ENCODE measurements around the gene PDE4D. TPM values are rescaled to one million over a fixed set of nuclear protein-coding genes. Genes with fewer than 3 reads are reported as not detected.

The PDE4D gene
- total RNA-seq, 2 experiments from 2014 or later, result 40.5 to 41.2 TPM

GRCh38 chr5:58925627-58926540 is 967.6 kb downstream of the PDE4D start:
- CTCF ChIA-PET, result interaction anchor here (1.1 to 1.5 kb wide), 3 partner anchors 34 to 248 kb away, joined by 4 to 5 read pairs (median 4); no protein-coding TSS in a partner anchor
- DNase-seq, result peak; percentile 43
- peaks cover 2% of the 10 kb centered on the region for H3K27me3 Mint-ChIP-seq (ENCODE audit: low read depth)
- H3K36me3 Mint-ChIP-seq (ENCODE audit: low read depth), result no peaks in the 10 kb centered on the region
- peaks cover 39% of the 10 kb centered on the region for H3K4me1 Mint-ChIP-seq (ENCODE audit: low read depth)
- H3K9me3 Mint-ChIP-seq, result no peaks in the 10 kb centered on the region
- peak overlapping the region; percentile 84 for H3K27ac Mint-ChIP-seq
- intact Hi-C loops (cut with micrococcal nuclease), result loop anchor here (1.0 to 2.0 kb wide), 5 partner anchors 8 to 312 kb away; no protein-coding TSS in a partner anchor
- H3K4me3 Mint-ChIP-seq, result peak overlapping the region; percentile 39

GRCh38 chr5:58924306-58924705 is 969.2 kb downstream of the PDE4D start:
- Mint-ChIP-seq H3K9me3 (no peaks in the 10 kb centered on the region), H3K27me3 (ENCODE audit: low read depth) (peaks cover 3% of the 10 kb centered on the region), H3K4me3 (no peak overlapping the region), H3K4me1 (ENCODE audit: low read depth) (peaks cover 44% of the 10 kb centered on the region), H3K36me3 (ENCODE audit: low read depth) (no peaks in the 10 kb centered on the region), H3K27ac (no peak overlapping the region)
- CTCF ChIA-PET, result interaction anchor here (0.6 kb wide), 1 partner anchor 82 kb away, joined by 4 read pairs; no protein-coding TSS in a partner anchor
- intact Hi-C loops (cut with micrococcal nuclease), result no loop called here
- no peak for DNase-seq

GRCh38 chr5:58923355-58923754 is 970.2 kb downstream of the PDE4D start:
- CTCF ChIA-PET, result interaction anchor here (1.3 kb wide), 1 partner anchor 18 kb away, joined by 3 read pairs; no protein-coding TSS in a partner anchor
- Mint-ChIP-seq H3K36me3 (ENCODE audit: low read depth) (no peaks in the 10 kb centered on the region), H3K27me3 (ENCODE audit: low read depth) (peaks cover 3% of the 10 kb centered on the region), H3K27ac (no peak overlapping the region), H3K4me3 (no peak overlapping the region), H3K4me1 (ENCODE audit: low read depth) (peaks cover 44% of the 10 kb centered on the region), H3K9me3 (no peaks in the 10 kb centered on the region)
- intact Hi-C loops (cut with micrococcal nuclease), result no loop called here
- DNase-seq, result no peak

GRCh38 chr5:58922461-58923171 is 970.9 kb downstream of the PDE4D start:
- Mint-ChIP-seq H3K4me1 (ENCODE audit: low read depth) (peaks cover 42% of the 10 kb centered on the region), H3K27ac (no peak overlapping the region), H3K4me3 (no peak overlapping the region), H3K27me3 (ENCODE audit: low read depth) (peaks cover 3% of the 10 kb centered on the region), H3K36me3 (ENCODE audit: low read depth) (no peaks in the 10 kb centered on the region), H3K9me3 (no peaks in the 10 kb centered on the region)
- DNase-seq, result no peak
- intact Hi-C loops (cut with micrococcal nuclease), result no loop called here
- CTCF ChIA-PET, result interaction anchor here (1.3 kb wide), 1 partner anchor 19 kb away, joined by 3 read pairs; no protein-coding TSS in a partner anchor

- H3K4me1 Mint-ChIP-seq (ENCODE audit: low read depth), result peaks cover 27% of the 10 kb centered on the region
- H3K9me3 Mint-ChIP-seq, result no peaks in the 10 kb centered on the region
- intact Hi-C loops (cut with micrococcal nuclease), result loop anchor here (1.0 kb wide), 1 partner anchor 115 kb away; no protein-coding TSS in a partner anchor
- DNase-seq, result no peak
- H3K4me3 Mint-ChIP-seq, result no peak overlapping the region
- peaks cover 3% of the 10 kb centered on the region for H3K27me3 Mint-ChIP-seq (ENCODE audit: low read depth)
- no peak overlapping the region for H3K27ac Mint-ChIP-seq
- CTCF ChIA-PET, result interaction anchor here (0.6 to 1.2 kb wide), 3 partner anchors 22 to 457 kb away, joined by 3 to 5 read pairs (median 3); no protein-coding TSS in a partner anchor
- H3K36me3 Mint-ChIP-seq (ENCODE audit: low read depth), result no peaks in the 10 kb centered on the region
Measured at GRCh38 chr5:58921159-58921558, 972.4 kb downstream of the PDE4D start.

- CTCF ChIA-PET, result interaction anchor here (0.7 to 0.8 kb wide), 2 partner anchors 256 to 385 kb away, joined by 3 read pairs; no protein-coding TSS in a partner anchor
Measured at GRCh38 chr5:58919833-58920232, 973.7 kb downstream of the PDE4D start.

More at GRCh38 chr5:58919833-58920232, 973.7 kb downstream of the PDE4D start:
- intact Hi-C loops (cut with micrococcal nuclease), result no loop called here
- no peak for DNase-seq
- H3K4me1 Mint-ChIP-seq (ENCODE audit: low read depth), result peaks cover 18% of the 10 kb centered on the region
- no peaks in the 10 kb centered on the region for H3K36me3 Mint-ChIP-seq (ENCODE audit: low read depth)
- peaks cover 3% of the 10 kb centered on the region for H3K27me3 Mint-ChIP-seq (ENCODE audit: low read depth)
- H3K4me3 Mint-ChIP-seq, result no peak overlapping the region
- no peak overlapping the region for H3K27ac Mint-ChIP-seq
- no peaks in the 10 kb centered on the region for H3K9me3 Mint-ChIP-seq

Small RNA genes within 50 kb of the gene (microRNA-seq; reads per million reads assigned to microRNA genes)
- gene MIR582 (ENCODE audit: borderline microRNAs expressed, borderline replicate concordance), result 4.4 reads per million
